Activated naive CD8-positive, alpha-beta T cell (primary cell): ENCODE measurements around the gene MFGE8.
"Not testable (repeated sequence)": the region's sequence is repeated elsewhere in the genome, so short reads cannot be mapped to it uniquely, and the experiment has no call there.

Experiments used
- H3K27ac Mint-ChIP-seq: one replicate; pipeline ENCODE4 v1.8.0; 2021; ENCODE audit warnings: mixed read lengths
- H3K27me3 Mint-ChIP-seq: one replicate; pipeline ENCODE4 v1.8.0; 2021; ENCODE audit warnings: mixed read lengths
- H3K36me3 Mint-ChIP-seq: one replicate; pipeline ENCODE4 v1.8.0; 2021; ENCODE audit warnings: mixed read lengths
- H3K4me1 Mint-ChIP-seq: one replicate; pipeline ENCODE4 v1.8.0; 2021; ENCODE audit warnings: low read depth, mixed read lengths
- H3K4me3 Mint-ChIP-seq: one replicate; pipeline ENCODE4 v1.8.0; 2021; ENCODE audit warnings: mild to moderate bottlenecking, mixed read lengths
- H3K9me3 Mint-ChIP-seq: one replicate; pipeline ENCODE4 v1.8.0; 2021; ENCODE audit warnings: low read depth, mixed read lengths

MFGE8 gene, protein sequence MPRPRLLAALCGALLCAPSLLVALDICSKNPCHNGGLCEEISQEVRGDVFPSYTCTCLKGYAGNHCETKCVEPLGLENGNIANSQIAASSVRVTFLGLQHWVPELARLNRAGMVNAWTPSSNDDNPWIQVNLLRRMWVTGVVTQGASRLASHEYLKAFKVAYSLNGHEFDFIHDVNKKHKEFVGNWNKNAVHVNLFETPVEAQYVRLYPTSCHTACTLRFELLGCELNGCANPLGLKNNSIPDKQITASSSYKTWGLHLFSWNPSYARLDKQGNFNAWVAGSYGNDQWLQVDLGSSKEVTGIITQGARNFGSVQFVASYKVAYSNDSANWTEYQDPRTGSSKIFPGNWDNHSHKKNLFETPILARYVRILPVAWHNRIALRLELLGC

DNA sequence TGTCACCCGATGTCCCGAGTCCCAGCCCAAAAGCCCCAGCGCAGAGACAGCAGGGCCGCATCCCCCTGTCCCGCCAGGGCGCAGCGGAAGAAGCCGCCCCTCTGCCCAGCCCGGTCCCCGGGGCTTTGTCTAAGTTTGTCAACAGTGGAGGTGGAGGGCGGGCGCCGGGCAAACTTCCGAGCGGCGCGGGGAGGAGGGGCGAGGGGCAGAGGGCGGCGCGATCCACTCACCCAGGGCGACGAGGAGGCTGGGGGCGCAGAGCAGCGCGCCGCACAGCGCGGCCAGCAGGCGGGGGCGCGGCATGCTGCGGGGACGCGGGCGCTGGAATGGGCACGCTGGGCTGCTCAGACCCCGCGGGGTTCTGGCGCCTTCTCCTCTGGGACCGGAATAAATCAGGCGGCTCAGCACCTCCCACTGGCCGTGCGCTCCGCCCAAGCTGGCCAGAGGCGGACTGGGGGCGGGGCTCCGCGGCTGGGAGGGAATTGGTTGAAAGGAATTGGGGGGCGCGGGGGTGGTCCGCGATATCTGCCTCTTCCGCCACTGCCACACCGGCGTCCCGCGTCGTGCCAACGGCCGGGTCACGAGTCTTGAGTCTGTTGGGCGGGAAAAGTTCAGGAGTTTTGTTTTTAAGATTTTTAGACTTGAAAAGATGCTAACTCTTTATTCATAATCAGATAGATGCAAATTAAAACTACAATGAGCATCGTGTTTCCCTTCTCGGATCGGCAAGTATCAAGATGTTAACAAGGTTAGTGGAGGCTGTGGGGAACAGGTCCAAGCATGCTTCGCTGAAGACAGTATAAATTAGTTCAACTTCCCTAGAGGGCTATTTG, at the start of gene MFGE8:
Gene MFGE8, minus strand, starts transcription at position 363 of the 833 bp plus-strand sequence. Its CDS starts 60 bp downstream, at position 303.
- Mint-ChIP-seq H3K4me1 (peaks cover 30% of the 10 kb centered on the region), H3K27ac (peak within 1 kb of the TSS; percentile 85), H3K9me3 (no peaks in the 10 kb centered on the region), H3K36me3 (no peaks in the 10 kb centered on the region), H3K27me3 (no peaks in the 10 kb centered on the region), H3K4me3 (peak within 1 kb of the TSS; percentile 90)

DNA sequence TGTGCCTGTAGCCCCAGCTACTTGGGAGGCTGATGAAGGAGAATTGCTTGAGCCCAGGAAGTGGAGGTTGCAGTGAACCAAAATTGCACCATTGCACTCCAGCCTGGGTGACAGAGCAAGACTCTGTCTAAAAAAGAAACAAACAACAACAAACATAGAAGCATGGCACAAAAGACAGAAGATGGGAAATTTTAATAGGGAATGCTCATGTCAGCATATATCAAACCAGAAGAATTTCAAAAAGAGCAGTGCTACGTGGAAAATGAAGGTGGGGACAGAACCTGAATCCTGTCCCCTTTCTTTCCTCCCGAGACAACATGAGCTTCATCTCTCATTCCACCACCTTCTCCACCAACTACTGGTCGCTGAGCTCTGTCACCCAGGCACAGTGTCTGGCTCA, 46.3 kb upstream of the MFGE8 start:
- H3K9me3 Mint-ChIP-seq: peaks cover 3% of the 10 kb centered on the region
- H3K36me3 Mint-ChIP-seq: no peaks in the 10 kb centered on the region
- no peak overlapping the region for H3K4me3 Mint-ChIP-seq
- no peak overlapping the region for H3K27ac Mint-ChIP-seq
- no peaks in the 10 kb centered on the region for H3K27me3 Mint-ChIP-seq
- no peaks in the 10 kb centered on the region for H3K4me1 Mint-ChIP-seq

DNA sequence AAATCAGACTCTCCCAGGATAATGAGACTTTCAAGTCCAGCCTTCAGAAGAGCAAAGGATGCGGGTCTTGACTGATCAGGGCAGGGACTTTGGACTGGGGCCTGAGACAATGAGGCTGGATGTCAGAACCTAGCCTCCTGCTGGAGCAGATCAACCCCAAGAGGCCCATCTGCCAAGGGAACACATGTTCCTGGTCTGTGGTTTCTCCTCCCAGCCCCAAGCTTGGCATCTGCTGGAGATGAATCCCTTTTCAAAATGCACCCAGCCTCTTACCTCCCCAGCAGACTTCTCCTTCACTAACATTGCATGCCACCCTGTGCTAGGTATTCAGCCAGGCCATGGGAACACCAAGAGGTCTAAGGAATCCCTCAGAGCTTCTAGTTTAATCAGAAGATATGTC, 43.7 kb upstream of the MFGE8 start:
- H3K27ac Mint-ChIP-seq: no peak overlapping the region
- H3K36me3 Mint-ChIP-seq: no peaks in the 10 kb centered on the region
- H3K27me3 Mint-ChIP-seq: peaks cover 2% of the 10 kb centered on the region
- H3K4me3 Mint-ChIP-seq: no peak overlapping the region
- H3K9me3 Mint-ChIP-seq: no peaks in the 10 kb centered on the region
- no peaks in the 10 kb centered on the region for H3K4me1 Mint-ChIP-seq

DNA sequence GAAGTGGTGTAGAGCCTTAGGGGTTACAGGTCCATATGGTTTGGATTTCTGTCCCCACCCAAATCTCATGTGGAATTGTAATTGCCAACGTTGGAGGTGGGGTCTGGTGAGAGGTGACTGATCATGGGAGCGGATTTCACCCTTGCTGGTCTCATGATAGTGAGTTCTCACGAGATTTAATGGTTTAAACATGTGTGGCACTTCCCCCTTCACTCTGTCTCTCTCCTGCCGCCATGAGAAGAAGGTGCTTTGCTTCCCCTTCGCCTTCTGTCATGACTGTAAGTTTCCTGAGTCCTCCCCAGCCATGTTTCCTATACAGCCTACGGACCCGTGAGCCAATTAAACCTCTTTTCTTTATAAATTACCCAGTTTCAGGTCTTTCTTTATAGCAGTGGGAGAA, 43.1 kb upstream of the MFGE8 start:
- Mint-ChIP-seq H3K4me1 (no peaks in the 10 kb centered on the region), H3K27ac (no peak overlapping the region), H3K36me3 (no peaks in the 10 kb centered on the region), H3K9me3 (no peaks in the 10 kb centered on the region), H3K4me3 (no peak overlapping the region), H3K27me3 (peaks cover 2% of the 10 kb centered on the region)

DNA sequence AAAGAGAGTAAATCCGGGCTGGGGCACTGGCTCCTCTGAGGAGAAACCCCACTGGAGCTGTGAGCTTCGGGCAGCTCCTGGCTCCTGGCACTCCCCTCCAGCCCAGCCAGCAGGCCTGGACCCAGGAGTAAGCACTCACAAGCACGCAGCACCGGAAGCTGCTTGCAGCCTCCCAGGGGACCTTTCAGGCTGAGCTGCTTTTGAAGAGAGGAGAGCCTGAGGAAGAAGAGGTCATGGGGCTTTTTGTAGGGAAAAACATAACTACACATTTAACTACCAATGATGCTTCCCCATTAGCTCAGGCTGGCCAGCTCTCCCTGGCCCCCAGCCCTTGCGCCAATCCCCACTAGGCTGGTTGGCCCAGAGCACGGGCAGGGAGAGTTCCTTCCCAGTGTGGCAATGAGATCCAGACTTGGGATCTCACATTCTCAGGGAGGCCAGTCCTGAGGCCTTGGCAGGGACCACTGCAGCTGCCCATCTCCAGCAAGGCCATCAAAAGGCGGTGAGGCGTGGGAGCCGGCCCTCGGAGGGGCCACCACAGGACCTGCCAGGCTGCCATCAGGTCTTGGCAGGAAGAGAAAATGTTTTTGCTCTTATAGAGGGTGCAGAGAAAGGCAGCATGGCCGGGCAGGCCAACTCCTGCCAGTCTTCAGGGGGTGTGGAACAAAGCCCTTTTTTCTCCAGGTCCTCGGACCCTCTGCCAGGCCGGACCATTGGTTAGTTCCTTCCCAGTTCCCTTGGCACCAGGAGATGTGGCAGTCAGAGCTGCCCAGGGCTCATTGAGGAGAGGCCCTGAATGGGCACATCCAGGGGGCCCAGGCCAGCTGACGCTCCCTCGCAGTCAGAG, 41.5 kb upstream of the MFGE8 start:
- Mint-ChIP-seq H3K27ac (no peak overlapping the region), H3K27me3 (peaks cover 2% of the 10 kb centered on the region), H3K4me1 (no peaks in the 10 kb centered on the region), H3K4me3 (no peak overlapping the region), H3K36me3 (no peaks in the 10 kb centered on the region), H3K9me3 (no peaks in the 10 kb centered on the region)

DNA sequence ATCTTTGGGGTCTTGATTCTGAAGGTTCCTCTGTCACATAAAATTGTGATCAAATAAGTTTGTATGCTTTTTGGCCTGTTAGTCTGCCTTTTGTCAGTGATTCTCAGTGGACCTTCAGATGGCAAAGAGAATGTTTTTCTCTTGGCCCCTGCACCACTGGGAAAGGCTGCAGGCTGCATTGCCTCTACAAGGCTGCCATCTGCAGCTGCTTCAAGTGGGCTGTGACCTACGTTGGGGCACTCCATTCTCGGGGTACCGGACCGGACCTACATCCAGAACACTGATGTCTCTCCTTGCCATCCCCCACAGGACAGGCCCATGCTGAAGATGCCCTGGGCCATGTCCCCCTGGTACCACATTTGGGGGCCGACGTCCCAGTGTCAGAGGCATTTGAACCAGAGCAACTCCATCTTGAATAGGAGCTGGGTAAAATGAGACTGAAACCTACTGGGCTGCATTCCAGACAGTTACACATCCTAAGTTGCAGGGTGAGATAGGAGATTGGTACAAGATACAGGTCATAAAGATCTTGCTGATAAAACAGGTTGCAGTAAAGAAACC, 37.5 kb upstream of the MFGE8 start:
- H3K4me1 Mint-ChIP-seq: no peaks in the 10 kb centered on the region
- H3K36me3 Mint-ChIP-seq: no peaks in the 10 kb centered on the region
- peaks cover 2% of the 10 kb centered on the region for H3K27me3 Mint-ChIP-seq
- H3K4me3 Mint-ChIP-seq: no peak overlapping the region
- no peaks in the 10 kb centered on the region for H3K9me3 Mint-ChIP-seq
- H3K27ac Mint-ChIP-seq: no peak overlapping the region

DNA sequence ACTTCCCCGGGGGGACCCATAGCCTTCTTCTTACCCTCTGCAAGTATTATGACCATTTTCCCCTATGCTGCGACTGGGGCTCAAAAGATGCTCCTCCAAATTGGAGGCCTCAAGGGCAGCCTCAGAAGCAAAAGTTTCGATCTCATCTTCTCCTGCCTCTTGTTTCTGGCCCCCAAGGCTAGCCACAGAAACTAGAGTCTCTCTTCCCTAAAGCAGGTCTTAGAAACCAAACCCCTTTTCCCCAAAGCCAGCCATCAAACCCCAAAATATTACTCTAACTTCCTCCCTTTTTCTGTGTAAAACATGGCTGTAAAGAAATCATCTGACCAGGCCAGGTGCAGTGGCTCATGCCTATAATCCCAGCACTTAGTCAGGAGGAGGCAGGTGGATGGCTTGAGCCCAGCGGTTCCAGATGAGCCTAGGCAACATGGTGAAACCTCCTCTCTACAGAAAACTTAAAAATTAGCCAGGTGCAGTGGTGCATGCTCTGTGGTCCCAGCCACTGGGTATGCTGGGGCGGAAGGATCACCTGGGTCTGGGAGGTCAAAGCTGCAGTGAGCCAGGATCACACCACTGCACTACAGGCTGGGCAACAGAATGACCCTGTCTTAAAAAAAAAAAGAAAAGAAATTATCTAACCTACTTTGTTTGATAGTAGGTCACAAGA, 36.7 kb upstream of the MFGE8 start:
- Mint-ChIP-seq H3K4me3 (no peak overlapping the region), H3K27ac (no peak overlapping the region), H3K27me3 (peaks cover 2% of the 10 kb centered on the region), H3K4me1 (no peaks in the 10 kb centered on the region), H3K36me3 (no peaks in the 10 kb centered on the region), H3K9me3 (no peaks in the 10 kb centered on the region)

DNA sequence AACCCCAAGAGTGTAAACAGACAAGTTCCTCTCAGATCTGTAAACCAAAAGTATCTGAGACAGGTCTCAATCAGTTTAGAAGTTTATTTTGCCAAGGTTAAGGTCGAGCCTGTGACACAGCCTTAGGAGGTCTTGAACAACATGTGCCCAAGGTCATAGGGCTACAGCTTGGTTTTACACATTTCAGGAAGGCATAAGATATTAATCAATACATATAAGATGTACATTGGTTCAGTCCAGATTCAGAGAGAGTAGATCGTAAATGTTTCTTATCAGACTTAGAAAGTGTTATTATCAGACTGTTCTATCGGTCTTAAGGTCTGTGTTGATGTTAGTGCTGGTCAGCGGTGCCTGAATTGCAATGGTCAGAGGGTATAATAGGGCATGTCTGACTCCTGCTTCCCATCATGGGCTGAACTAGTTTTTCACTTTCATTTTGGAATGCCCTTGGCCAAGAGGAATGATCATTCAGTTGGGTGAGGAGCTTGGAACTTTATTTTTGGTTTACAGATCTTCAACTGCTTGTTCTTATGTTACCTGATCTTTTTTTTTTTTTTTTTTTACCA, 27.0 kb upstream of the MFGE8 start:
- no peaks in the 10 kb centered on the region for H3K4me1 Mint-ChIP-seq
- no peaks in the 10 kb centered on the region for H3K36me3 Mint-ChIP-seq
- no peaks in the 10 kb centered on the region for H3K27me3 Mint-ChIP-seq

DNA sequence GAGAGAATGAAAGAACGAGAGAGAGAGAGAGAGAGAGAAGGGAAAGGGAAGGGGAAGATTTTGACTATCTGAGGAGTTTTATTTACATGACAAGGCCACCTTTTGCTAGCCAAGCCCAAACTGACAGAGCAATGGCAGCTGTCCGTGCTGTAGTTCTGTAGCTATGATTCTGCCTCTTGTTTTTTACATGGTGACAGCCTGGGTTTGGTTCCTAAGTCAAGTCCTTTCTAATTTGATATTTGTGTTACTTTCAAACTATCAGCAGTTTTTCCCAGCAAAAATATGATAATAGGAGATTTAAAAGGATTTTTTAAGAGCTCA, 26.3 kb upstream of the MFGE8 start:
- Mint-ChIP-seq H3K4me3 (no peak overlapping the region), H3K9me3 (no peaks in the 10 kb centered on the region), H3K4me1 (no peaks in the 10 kb centered on the region), H3K27ac (no peak overlapping the region), H3K36me3 (no peaks in the 10 kb centered on the region), H3K27me3 (no peaks in the 10 kb centered on the region)

More for the DNA sequence above, 27.0 kb upstream of the MFGE8 start:
- Mint-ChIP-seq H3K27ac (no peak overlapping the region), H3K9me3 (no peaks in the 10 kb centered on the region), H3K4me3 (no peak overlapping the region)

DNA sequence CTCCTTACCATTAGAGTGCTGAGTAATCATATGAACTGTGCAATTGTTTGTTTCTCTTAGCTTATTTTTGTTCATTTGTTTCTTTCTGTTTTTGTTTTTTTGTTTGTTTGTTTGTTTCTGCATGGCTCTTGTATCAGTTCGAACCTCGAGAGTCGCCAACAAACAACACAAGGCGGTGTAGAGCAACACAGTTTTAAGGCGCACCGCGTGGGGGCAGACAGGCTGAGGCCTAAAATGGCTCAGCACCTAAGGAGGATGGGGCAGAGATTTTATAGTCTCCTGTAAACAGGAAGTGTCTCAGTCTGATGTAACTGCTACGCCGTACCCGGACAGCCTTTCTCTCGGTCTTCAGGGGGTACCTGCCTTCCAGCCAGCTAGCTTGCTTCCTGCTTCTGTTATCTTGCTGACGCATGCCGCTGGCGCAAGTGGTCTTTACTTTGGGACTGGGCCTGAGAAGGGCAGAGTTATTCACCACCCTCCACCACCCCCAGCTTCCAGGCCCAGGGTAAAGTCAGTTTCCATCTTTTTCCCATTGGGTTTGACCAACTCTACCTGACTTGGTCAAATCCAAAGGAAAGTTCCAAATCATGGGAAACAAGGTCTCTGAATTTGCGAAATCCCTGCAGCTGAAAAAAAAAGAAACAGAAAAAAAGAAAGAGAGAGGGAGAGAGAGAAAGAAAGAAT, 25.8 kb upstream of the MFGE8 start:
- Mint-ChIP-seq H3K4me3 (no peak overlapping the region), H3K4me1 (no peaks in the 10 kb centered on the region), H3K27ac (no peak overlapping the region), H3K36me3 (no peaks in the 10 kb centered on the region), H3K9me3 (no peaks in the 10 kb centered on the region), H3K27me3 (no peaks in the 10 kb centered on the region)

DNA sequence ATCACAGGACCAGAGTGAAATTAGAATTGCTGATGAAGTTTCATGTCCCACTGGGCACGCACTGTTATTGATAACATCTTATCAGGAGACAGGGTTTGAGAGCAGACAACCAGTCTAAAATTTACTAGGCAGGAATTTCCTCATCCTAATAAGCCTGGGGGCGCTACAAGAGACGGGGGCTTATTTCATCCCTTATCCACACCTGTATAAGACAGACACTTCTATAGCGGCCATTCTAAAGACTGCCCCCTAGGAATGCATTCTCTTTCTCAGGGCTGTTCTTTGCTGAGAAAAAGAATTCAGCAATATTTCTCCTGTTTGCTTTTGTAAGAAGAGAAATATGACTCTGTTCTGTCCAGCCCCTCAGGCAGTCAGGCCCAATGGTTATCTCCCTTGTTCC, 21.3 kb upstream of the MFGE8 start:
- not testable (repeated sequence) for H3K27ac Mint-ChIP-seq, H3K36me3 Mint-ChIP-seq, H3K4me1 Mint-ChIP-seq, H3K4me3 Mint-ChIP-seq, H3K27me3 Mint-ChIP-seq, H3K9me3 Mint-ChIP-seq

DNA sequence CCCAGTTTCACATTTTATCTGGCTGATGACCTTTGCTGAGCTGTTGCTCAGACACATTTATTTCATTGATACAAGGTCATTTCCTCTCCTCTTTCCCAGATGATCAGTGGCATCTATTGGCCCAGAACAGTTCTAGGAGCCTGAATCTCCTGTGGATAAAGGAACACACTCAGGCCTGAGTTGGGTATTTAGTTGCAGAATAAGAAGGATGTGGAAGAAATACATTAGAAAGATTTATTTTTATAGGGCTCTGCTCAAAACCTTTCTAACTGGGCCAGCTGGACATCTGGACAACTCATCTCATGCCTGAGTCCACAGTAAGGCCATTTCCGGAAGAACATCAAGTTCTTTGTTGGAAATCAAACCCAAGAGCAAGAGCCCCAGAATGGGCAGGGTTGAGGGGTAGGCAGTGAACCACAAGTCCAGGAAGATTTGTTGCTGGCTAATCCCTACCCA, 19.7 kb upstream of the MFGE8 start:
- Mint-ChIP-seq H3K36me3 (no peaks in the 10 kb centered on the region), H3K27me3 (peaks cover 8% of the 10 kb centered on the region)

DNA sequence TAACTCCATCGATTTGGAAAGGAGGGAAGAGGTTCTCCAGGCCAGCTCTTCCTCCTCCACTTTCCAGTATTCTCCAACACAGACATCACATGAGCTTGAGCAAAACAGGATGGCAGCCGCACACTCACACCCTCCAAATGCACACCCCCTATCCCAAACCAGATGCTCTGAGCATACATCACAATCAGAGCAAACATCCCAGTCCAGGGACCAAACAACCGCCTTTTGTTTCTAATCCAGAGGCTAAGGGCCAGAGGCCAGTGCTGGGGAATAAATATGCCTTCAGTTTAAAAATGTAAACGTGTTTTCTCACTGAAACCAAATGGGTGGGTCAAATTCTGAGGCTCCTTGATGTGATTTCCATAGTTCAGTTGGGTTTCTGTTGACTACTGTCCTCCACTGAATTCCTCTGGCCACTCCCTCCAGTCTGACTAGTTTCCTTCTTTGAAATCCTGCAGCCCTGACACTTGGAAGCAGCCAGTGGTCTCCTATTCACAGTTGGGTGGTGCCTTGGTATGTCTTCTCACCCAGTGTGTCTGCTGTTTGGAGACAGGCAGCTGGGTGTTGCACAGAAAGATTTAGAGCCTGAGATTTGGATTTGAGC, 19.2 kb upstream of the MFGE8 start:
- peaks cover 4% of the 10 kb centered on the region for H3K9me3 Mint-ChIP-seq
- no peaks in the 10 kb centered on the region for H3K36me3 Mint-ChIP-seq
- H3K4me1 Mint-ChIP-seq: no peaks in the 10 kb centered on the region
- no peak overlapping the region for H3K4me3 Mint-ChIP-seq
- H3K27ac Mint-ChIP-seq: no peak overlapping the region
- H3K27me3 Mint-ChIP-seq: peaks cover 8% of the 10 kb centered on the region

More for the DNA sequence above, 19.7 kb upstream of the MFGE8 start:
- Mint-ChIP-seq H3K9me3 (peaks cover 4% of the 10 kb centered on the region), H3K27ac (no peak overlapping the region), H3K4me3 (no peak overlapping the region), H3K4me1 (no peaks in the 10 kb centered on the region)
